Neuron (in vitro differentiated cells): Measurements from ENCODE around the gene ZNF100.
"Not testable (repeated sequence)": the region's sequence is repeated elsewhere in the genome, so short reads cannot be mapped to it uniquely, and the experiment has no call there.

Source experiments
- H2AFZ ChIP-seq: one replicate; pipeline ENCODE4 v1.6.1; 2013; ENCODE audit warnings: low read depth, mild to moderate bottlenecking, inconsistent platforms, low read length, moderate library complexity
- H3K27me3 ChIP-seq: one replicate; pipeline ENCODE4 v1.6.1; 2013; ENCODE audit warnings: low read length; ENCODE audit not compliant: insufficient read depth
- H3K36me3 ChIP-seq: one replicate; pipeline ENCODE4 v1.6.1; 2013; ENCODE audit warnings: low read length; ENCODE audit not compliant: insufficient read depth
- H3K4me1 ChIP-seq: one replicate; pipeline ENCODE4 v1.6.1; 2013; ENCODE audit warnings: low read length; ENCODE audit not compliant: insufficient read depth
- H3K4me3 ChIP-seq: 2 replicates; pipeline ENCODE4 v1.5.1; 2013; ENCODE audit warnings: mild to moderate bottlenecking, low read length, moderate library complexity
- H3K9me3 ChIP-seq: one replicate; pipeline ENCODE4 v1.6.1; 2013; ENCODE audit warnings: low read length

Gene ZNF100

DNA sequence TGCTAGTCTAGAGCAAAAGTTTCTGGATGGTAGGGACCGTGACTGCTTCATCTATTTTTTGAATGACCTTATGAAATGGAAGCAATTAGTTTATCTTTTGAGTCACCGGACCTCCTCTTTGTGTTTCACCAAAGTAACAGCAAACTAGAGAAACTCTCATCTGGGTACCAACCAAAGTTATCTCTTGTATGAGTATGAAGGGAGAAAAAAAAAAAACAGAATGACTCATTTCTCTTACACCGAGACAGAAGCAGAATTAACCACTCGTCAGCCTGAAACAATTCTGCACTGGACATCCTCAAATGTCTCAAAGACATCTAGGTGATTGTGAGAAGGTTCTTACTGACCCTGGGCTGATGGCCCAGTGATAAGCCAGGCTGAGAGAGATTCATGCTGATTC lies 18.3 kb downstream of the ZNF100 start:
- Histone ChIP-seq H2AFZ (no peak overlapping the region), H3K4me3 (no peak overlapping the region), H3K36me3 (peaks cover 77% of the 10 kb centered on the region)

DNA sequence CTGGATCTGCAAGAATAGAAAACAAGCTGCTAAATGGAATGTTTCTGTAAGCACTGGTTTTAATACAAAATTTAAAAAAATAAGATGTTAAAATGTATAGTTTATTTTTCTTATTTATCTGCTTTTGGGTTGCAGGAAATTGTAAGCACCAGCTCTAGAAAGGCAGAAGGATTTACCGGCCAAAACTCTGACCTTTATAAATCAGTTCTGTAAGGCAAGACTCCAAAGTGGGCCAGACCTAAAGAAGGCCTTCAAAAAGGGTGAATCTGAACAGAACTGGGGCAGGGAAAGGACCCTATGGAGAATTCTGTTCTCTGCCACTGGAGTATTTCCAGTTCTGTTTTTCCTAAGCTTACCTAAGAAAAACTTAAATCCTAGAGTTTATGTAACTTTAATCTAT lies 19.3 kb downstream of the ZNF100 start:
- peaks cover 78% of the 10 kb centered on the region for H3K36me3 ChIP-seq
- no peak overlapping the region for H3K4me3 ChIP-seq

More for the DNA sequence above, 18.3 kb downstream of the ZNF100 start:
- peaks cover 62% of the 10 kb centered on the region for H3K9me3 ChIP-seq
- no peaks in the 10 kb centered on the region for H3K27me3 ChIP-seq
- H3K4me1 ChIP-seq: no peaks in the 10 kb centered on the region

DNA sequence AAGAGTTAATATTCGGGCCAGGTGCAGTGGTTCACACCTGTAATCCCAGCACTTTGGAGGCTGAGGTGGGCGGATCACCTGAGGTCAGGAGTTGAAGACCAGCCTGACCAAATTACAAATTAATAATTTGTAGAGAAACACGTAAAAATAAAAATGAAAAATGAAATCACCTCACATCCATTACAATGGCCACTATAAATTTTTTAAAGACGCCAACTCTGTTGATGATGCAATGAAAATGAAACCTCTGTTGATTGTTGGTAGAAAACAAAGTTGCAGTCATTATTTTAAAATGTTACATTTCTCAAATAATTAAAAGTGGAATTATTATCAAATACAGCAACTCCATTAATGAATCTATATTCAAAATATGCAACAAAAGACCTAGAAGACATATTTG lies 26.8 kb downstream of the ZNF100 start:
- no peak overlapping the region for H2AFZ ChIP-seq
- H3K4me3 ChIP-seq: no peak overlapping the region
- H3K9me3 ChIP-seq: peaks cover 46% of the 10 kb centered on the region
- H3K36me3 ChIP-seq: peaks cover 57% of the 10 kb centered on the region
- no peaks in the 10 kb centered on the region for H3K27me3 ChIP-seq
- H3K4me1 ChIP-seq: no peaks in the 10 kb centered on the region

More for the DNA sequence above, 19.3 kb downstream of the ZNF100 start:
- Histone ChIP-seq H3K9me3 (peaks cover 59% of the 10 kb centered on the region), H3K4me1 (no peaks in the 10 kb centered on the region), H2AFZ (no peak overlapping the region), H3K27me3 (no peaks in the 10 kb centered on the region)

DNA sequence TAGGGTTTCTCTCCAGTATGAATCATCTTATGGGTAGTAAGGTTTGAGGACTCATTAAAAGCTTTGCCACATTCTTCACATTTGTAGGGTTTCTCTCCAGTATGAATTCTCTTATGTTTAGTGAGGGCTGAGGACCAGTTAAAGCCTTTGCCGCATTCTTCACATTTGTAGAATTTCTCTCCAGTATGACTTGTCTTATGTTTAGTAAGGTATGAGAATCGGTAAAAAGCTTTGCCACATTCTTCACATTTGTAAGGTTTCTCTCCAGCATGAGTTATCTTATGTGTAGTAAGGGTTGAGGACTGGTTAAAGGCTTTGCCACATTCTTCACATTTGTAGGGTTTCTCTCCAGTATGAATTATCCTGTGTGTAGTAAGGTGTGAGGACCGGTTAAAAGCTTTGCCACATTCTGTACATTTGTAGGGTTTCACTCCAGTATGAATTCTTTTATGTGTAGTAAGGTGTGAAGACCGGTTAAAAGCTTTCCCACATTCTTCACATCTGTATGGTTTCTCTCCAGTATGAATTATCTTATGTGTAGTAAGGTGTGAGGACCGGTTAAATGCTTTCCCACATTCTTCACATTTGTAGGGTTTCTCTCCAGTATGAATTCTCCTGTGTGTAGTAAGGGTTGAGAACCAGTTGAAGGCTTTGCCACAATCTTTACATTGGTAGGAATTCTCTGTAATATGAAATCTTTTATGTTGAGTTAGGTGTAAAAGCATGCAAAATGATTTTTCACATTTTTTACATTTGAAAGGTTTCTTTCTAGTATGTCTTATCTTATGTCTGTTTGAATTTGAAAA lies 40.2 kb downstream of the ZNF100 start:
- not testable (repeated sequence) for H2AFZ ChIP-seq, H3K4me1 ChIP-seq, H3K27me3 ChIP-seq, H3K4me3 ChIP-seq
- Histone ChIP-seq H3K9me3 (peaks cover 28% of the 10 kb centered on the region), H3K36me3 (peaks cover 34% of the 10 kb centered on the region)

DNA sequence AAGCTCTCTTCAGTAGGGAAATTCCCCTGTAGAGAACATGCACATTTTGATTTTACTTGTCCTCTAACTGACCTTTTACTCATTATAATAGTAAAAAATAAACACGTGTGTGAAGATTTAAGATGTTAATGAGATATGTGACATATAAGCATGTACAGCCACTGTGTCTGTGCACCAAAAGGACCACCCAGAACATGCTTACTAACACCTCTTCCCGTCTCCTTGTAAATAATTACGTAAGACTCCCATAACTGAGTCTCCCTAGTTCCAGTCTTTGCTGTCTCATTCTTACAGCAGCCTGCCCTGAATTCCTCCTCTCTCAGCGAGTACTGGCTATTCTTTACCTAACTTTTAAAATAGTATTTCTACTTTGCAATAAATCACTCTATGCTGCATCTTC lies 53.6 kb downstream of the ZNF100 start:
- Histone ChIP-seq H3K36me3 (no peaks in the 10 kb centered on the region), H3K9me3 (peaks cover 6% of the 10 kb centered on the region), H2AFZ (no peak overlapping the region), H3K4me3 (no peak overlapping the region), H3K27me3 (no peaks in the 10 kb centered on the region), H3K4me1 (no peaks in the 10 kb centered on the region)

DNA sequence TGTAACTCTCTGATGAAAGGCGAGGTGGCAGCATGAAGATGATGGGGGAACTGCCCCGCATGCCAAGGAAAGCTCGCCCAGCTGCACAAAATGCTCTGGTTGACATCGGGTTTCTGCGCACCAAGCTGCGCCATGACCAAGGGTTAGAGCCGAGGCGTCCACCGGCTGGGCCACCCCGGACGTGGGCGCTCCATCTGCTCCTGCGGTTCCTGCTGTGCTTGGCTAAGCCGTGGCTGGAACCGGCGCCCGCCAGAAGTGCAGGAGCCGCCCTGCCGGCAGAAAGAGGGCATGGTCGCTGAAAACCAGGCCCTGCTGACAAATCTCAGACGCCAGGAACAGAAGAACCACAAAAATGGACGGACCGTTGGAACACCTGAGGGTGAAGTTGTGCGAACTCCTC lies 57.9 kb downstream of the ZNF100 start:
- Histone ChIP-seq H2AFZ (no peak overlapping the region), H3K27me3 (no peaks in the 10 kb centered on the region), H3K36me3 (no peaks in the 10 kb centered on the region), H3K4me1 (no peaks in the 10 kb centered on the region), H3K4me3 (no peak overlapping the region), H3K9me3 (peaks cover 6% of the 10 kb centered on the region)

DNA sequence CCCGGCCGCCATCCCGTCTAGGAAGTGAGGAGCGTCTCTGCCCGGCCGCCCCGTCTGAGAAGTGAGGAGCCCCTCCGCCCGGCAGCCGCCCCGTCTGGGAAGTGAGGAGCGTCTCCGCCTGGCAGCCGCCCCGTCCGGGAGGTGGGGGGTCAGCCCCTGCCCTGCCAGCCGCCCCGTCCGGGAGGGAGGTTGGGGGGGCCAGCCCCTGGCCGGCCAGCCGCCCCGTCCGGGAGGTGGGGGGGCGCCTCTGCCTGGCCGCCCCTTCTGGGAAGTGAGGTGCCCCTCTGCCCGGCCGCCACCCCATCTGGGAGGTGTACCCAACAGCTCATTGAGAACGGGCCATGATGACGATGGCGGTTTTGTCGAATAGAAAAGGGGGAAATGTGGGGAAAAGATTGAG lies 59.5 kb downstream of the ZNF100 start:
- not testable (repeated sequence) for H2AFZ ChIP-seq, H3K4me3 ChIP-seq, H3K36me3 ChIP-seq, H3K4me1 ChIP-seq, H3K9me3 ChIP-seq, H3K27me3 ChIP-seq

DNA sequence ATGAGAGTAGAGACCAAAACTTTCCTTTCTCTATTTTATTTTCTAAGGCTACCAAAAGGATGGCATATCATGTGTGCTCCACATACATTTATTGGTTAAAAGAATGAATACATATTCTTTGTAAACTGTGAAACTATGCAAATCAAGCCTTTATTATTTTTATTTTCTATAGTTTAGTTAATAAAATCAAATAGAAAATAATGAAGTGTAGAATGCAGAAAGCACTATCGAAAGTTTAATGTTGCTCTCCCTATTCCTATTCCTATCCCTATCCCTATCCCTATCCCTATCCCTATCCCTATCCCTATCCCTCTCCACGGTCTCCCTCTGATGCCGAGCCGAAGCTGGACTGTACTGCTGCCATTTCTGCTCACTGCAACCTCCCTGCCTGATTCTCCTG lies 60.3 kb downstream of the ZNF100 start:
- H3K4me3 ChIP-seq: no peak overlapping the region
- H3K36me3 ChIP-seq: no peaks in the 10 kb centered on the region
- no peaks in the 10 kb centered on the region for H3K4me1 ChIP-seq
- peaks cover 6% of the 10 kb centered on the region for H3K9me3 ChIP-seq
- no peaks in the 10 kb centered on the region for H3K27me3 ChIP-seq
- H2AFZ ChIP-seq: no peak overlapping the region

DNA sequence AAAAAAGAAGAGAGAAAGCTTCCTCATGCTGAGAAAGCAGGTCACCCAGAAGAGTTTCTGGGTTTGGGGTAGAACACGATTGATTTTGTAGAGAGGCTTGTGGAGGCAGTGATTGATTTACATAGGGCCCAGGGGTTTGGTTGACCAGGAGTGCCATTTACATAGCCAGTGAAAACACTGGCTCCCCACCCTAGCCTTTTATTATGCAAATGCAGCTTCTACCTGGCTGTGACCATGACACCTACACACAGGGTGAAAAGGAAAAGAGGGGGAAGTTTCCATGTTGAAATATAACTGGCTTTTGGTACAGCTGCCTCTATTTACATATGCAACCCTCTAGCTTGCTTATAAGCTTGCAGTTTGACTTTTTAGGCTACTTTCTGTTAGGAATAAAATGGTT lies 62.0 kb downstream of the ZNF100 start:
- peaks cover 6% of the 10 kb centered on the region for H3K9me3 ChIP-seq
- no peaks in the 10 kb centered on the region for H3K36me3 ChIP-seq
- no peaks in the 10 kb centered on the region for H3K27me3 ChIP-seq
- H3K4me1 ChIP-seq: no peaks in the 10 kb centered on the region
- no peak overlapping the region for H2AFZ ChIP-seq
- H3K4me3 ChIP-seq: no peak overlapping the region

DNA sequence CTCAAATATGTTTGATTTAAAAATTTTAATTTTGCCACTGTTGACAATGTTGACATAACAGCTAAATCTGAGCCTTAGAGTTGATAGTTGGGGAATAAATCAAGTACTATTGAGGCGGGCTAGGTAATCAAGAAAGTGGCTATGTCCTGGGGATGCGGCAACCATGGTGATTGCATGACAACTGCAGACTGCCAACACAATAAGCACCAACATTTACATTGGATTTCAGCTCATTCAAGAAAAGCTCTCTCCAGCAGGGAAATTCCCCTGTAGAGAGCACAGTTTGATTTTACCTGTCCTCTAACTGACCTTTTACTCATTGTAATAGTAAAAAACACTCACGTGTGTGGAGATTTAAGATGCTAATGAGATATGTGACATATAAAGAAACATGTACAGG lies 63.1 kb downstream of the ZNF100 start:
- Histone ChIP-seq H3K4me3 (no peak overlapping the region), H3K36me3 (no peaks in the 10 kb centered on the region), H2AFZ (no peak overlapping the region), H3K27me3 (no peaks in the 10 kb centered on the region), H3K4me1 (no peaks in the 10 kb centered on the region), H3K9me3 (peaks cover 2% of the 10 kb centered on the region)

DNA sequence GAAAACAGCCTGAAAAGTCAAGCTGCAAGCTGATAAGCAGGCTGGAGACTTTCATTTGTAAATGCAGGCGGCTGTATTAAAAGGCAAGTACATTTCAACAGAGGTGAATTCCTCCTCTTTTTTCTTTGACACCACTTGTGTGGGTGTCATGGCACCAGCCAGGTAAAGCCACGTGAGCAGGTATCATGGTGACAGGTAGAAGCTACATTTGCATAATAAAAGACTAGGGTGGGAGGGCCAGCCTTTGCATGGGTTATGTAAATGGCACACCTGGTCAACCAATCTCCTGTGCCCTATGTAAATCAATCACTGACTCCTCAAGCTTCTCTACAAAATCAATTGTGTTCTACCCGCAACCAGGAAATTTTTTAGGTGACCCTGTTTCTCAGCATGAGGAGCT lies 68.2 kb downstream of the ZNF100 start:
- Histone ChIP-seq H3K27me3 (no peaks in the 10 kb centered on the region), H3K9me3 (no peaks in the 10 kb centered on the region), H2AFZ (no peak overlapping the region), H3K4me1 (no peaks in the 10 kb centered on the region), H3K4me3 (no peak overlapping the region), H3K36me3 (no peaks in the 10 kb centered on the region)

DNA sequence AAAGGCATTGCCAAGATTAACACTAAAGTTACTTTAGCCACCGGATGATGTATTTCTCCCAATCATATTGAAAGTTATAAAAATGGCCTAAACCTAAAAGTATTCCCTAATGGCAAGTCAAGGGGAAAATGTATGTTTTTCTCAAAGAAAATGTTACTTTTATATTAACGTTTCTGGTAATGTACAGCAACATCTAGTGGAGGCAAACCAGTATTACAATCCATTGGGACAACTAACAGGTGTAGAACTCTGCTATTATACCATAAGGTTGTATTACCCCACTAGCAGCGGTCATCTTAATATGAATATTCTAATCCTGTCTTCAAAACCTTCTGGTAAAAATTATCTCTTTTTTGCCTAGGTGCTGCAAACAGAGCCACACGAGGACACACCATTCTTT lies 69.2 kb downstream of the ZNF100 start:
- no peaks in the 10 kb centered on the region for H3K27me3 ChIP-seq
- H3K36me3 ChIP-seq: no peaks in the 10 kb centered on the region
- H3K4me1 ChIP-seq: no peaks in the 10 kb centered on the region
- H2AFZ ChIP-seq: no peak overlapping the region
- no peaks in the 10 kb centered on the region for H3K9me3 ChIP-seq
- no peak overlapping the region for H3K4me3 ChIP-seq

DNA sequence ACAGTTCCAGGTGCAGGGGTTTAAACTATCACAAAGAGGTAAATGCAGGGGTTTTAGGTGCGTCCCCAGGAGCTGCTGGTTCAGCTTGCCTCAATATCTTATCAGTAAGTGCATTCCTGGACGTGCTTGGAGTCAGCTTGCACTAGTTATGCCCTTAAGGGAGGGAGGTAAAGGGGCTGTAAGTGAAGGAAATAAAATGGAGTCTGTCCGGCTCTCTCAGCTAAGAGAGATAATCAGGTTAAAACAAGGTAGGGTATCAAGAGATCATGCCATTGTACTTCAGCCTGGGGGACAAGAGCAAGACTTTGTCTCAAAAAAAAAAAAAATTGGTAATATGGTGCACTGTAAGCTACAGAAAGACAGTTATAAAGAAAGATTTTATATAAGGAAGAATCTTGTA lies 69.7 kb downstream of the ZNF100 start:
- Histone ChIP-seq H3K36me3 (no peaks in the 10 kb centered on the region), H3K27me3 (no peaks in the 10 kb centered on the region), H3K4me3 (no peak overlapping the region), H2AFZ (no peak overlapping the region), H3K9me3 (no peaks in the 10 kb centered on the region), H3K4me1 (no peaks in the 10 kb centered on the region)
